GM23338 (cell line): ENCODE measurements around the gene AP5S1. TPM values are rescaled to one million over a fixed set of nuclear protein-coding genes. Genes with fewer than 3 reads are reported as not detected.

Source experiments
- ATAC-seq: fragments of 200-7000 bp; cut with Tn5 transposase; 3 replicates; pipeline ENCODE4 v1.9.1; 2020
- DNase-seq: peaks from one replicate; pipeline ENCODE4 v3.0.0-alpha.2; 2015; ENCODE audit warnings: low spot score
- H2AFZ ChIP-seq: fragments of 200-600 bp; sonication (generic); 2 replicates; pipeline ENCODE4 v1.8.0; 2016; ENCODE audit warnings: antibody characterized with exemption, mild to moderate bottlenecking, moderate library complexity
- H3F3A ChIP-seq: fragments of 200-600 bp; sonication (generic); replicated peaks from 2 replicates; pipeline ENCODE4 v1.8.0; 2017; ENCODE audit warnings: antibody characterized with exemption, mixed run types, low read depth
- H3K27ac ChIP-seq: fragments of 200-600 bp; sonication (generic); 2 replicates; pipeline ENCODE4 v1.6.1; 2016; ENCODE audit warnings: low read depth
- H3K27me3 ChIP-seq: fragments of 200-600 bp; sonication (generic); 2 replicates; pipeline ENCODE4 v1.8.0; 2016; ENCODE audit warnings: mild to moderate bottlenecking, mixed run types, moderate library complexity; ENCODE audit not compliant: insufficient read depth
- H3K36me3 ChIP-seq: fragments of 200-600 bp; sonication (generic); 2 replicates; pipeline ENCODE4 v1.8.0; 2016; ENCODE audit warnings: mild to moderate bottlenecking; ENCODE audit not compliant: insufficient read depth
- H3K4me1 ChIP-seq: fragments of 200-600 bp; sonication (generic); 2 replicates; pipeline ENCODE4 v1.8.0; 2016; ENCODE audit warnings: mild to moderate bottlenecking, moderate library complexity; ENCODE audit not compliant: insufficient read depth
- H3K4me2 ChIP-seq: fragments of 200-600 bp; sonication (generic); 2 replicates; pipeline ENCODE4 v1.7.1; 2017; ENCODE audit warnings: mixed run types
- H3K4me3 ChIP-seq: fragments of 200-600 bp; sonication (generic); 2 replicates; pipeline ENCODE4 v1.6.1; 2016; ENCODE audit warnings: mixed run types
- H3K79me2 ChIP-seq: fragments of 200-600 bp; sonication (generic); replicated peaks from 2 replicates; pipeline ENCODE4 v1.8.0; 2017; ENCODE audit warnings: mild to moderate bottlenecking; ENCODE audit not compliant: insufficient read depth
- H3K9me2 ChIP-seq: fragments of 200-600 bp; sonication (generic); 2 replicates; pipeline ENCODE4 v1.8.0; 2017; ENCODE audit not compliant: insufficient read depth
- H4K20me1 ChIP-seq: fragments of 200-600 bp; sonication (generic); replicated peaks from 2 replicates; pipeline ENCODE4 v1.8.0; 2017; ENCODE audit warnings: mild to moderate bottlenecking; ENCODE audit not compliant: insufficient read depth
- H3K27ac Mint-ChIP-seq: 2 replicates; pipeline ENCODE4 v1.8.0; 2020; ENCODE audit warnings: inconsistent platforms, mild to moderate bottlenecking, moderate library complexity, mixed read lengths
- H3K27me3 Mint-ChIP-seq: 3 replicates; pipeline ENCODE4 v1.8.0; 2022; ENCODE audit warnings: low read depth, mild to moderate bottlenecking, moderate library complexity, mixed read lengths, inconsistent platforms; ENCODE audit not compliant: insufficient read depth, poor library complexity
- H3K36me3 Mint-ChIP-seq: 3 replicates; pipeline ENCODE4 v1.8.0; 2021; ENCODE audit warnings: low read depth, mild to moderate bottlenecking, inconsistent platforms, moderate library complexity, mixed read lengths
- H3K4me1 Mint-ChIP-seq: 3 replicates; pipeline ENCODE4 v1.8.0; 2020; ENCODE audit warnings: mild to moderate bottlenecking, inconsistent platforms, mixed read lengths
- H3K4me3 Mint-ChIP-seq: 3 replicates; pipeline ENCODE4 v1.8.0; 2021; ENCODE audit warnings: moderate library complexity, mild to moderate bottlenecking, inconsistent platforms, mixed read lengths
- H3K9me3 Mint-ChIP-seq: 3 replicates; pipeline ENCODE4 v1.8.0; 2020; ENCODE audit warnings: moderate library complexity, mild to moderate bottlenecking, inconsistent platforms, mixed read lengths
- CREB1 ChIP-seq: fragments of 250-450 bp; sonication (Bioruptor Pico); IDR thresholded peaks from 2 replicates; pipeline ENCODE4 v1.5.0; 2020; ENCODE audit warnings: low read depth, mild to moderate bottlenecking, moderate library complexity
- EZH2 ChIP-seq: fragments of 200-600 bp; sonication (generic); IDR thresholded peaks from one replicate; pipeline ENCODE4 v1.8.0; 2017; ENCODE audit warnings: antibody characterized with exemption, mild to moderate bottlenecking, low read depth; ENCODE audit not compliant: unreplicated experiment
- JUNB ChIP-seq: IDR thresholded peaks from one replicate; pipeline ENCODE4 v1.6.1; 2016; ENCODE audit warnings: antibody characterized with exemption; ENCODE audit not compliant: unreplicated experiment
- ZNF114 ChIP-seq: fragments of 250-450 bp; sonication (Bioruptor Pico); IDR thresholded peaks from 2 replicates; pipeline ENCODE4 v1.5.0; 2020; ENCODE audit warnings: mild to moderate bottlenecking, moderate library complexity
- ZNF331 ChIP-seq: fragments of 250-450 bp; sonication (Bioruptor Pico); IDR thresholded peaks from 2 replicates; pipeline ENCODE4 v1.5.0; 2020; ENCODE audit warnings: low read depth, mild to moderate bottlenecking, moderate library complexity
- polyA plus RNA-seq: library from polyadenylated mRNA; unstranded; fragments of >200 nt; fragmentation: Nextera tagmentation; extraction: Ambion mirVana; gene quantifications from 2 replicates; pipeline ENCODE4 v1.2.1, GENCODE V29; 2016
- total RNA-seq: library from RNA; depleted of rRNA; stranded (reverse); fragments of >200 nt; shearing (Covaris generic); gene quantifications from 2 replicates; pipeline ENCODE4 v1.2.3, GENCODE V29; 2014
- TF ChIP-seq, protein P1 (sequence below): IDR thresholded peaks from one replicate; pipeline ENCODE4 v1.6.1; 2018; ENCODE audit warnings: antibody characterized with exemption; ENCODE audit not compliant: unreplicated experiment
- TF ChIP-seq, protein P2 (sequence below), 2 experiments: fragments of 200-600 bp in 1 of 2; sonication (generic) in 1 of 2; conservative IDR thresholded peaks; 2 replicates each; pipeline versions ENCODE4 v1.5.1 to v1.6.1; 2016 to 2017; ENCODE audit warnings: antibody characterized with exemption in 2 of 2, low read depth in 2 of 2, mild to moderate bottlenecking in 2 of 2, moderate library complexity in 1 of 2
- TF ChIP-seq, protein P3 (sequence below): fragments of 250-450 bp; sonication (Bioruptor Pico); IDR thresholded peaks from 2 replicates; pipeline ENCODE4 v1.5.0; 2020; ENCODE audit warnings: mild to moderate bottlenecking, moderate library complexity

AP5S1 gene
- total and polyA plus RNA-seq, 2 experiments from 2014 or later = 1.8 to 2.8 TPM

DNA sequence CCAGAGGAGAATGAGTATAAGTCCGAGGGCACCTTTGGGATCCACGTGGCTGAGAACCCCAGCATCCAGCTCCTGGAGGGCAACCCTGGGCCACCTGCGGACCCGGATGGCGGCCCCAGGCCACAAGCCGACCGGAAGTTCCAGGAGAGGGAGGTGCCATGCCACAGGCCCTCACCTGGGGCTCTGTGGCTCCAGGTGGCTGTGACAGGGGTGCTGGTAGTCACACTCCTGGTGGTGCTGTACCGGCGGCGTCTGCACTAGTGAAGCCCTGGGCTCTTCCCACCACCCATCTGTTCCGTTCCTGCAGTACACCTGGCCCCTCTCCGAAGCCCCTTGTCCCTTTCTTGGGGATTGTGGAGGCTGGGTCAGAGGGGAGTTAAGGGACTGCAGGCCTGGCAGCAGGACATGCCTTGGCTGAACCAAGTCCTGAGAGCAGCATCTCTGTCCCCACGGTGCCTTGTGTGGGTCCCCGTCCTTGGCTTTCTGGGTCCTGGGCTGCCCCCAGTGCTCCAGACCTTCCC lies 45.6 kb downstream of the AP5S1 start:
- Histone ChIP-seq H3K36me3 (peaks cover 7% of the 10 kb centered on the region), H3K9me2 (no peaks in the 10 kb centered on the region), H3K4me3 (no peak overlapping the region), H4K20me1 (no peaks in the 10 kb centered on the region; the same call in 1 of the 2 replicates), H3F3A (no peaks in the 10 kb centered on the region), H2AFZ (no peak overlapping the region), H3K27ac (no peak overlapping the region), H3K27me3 (no peaks in the 10 kb centered on the region), H3K4me2 (no peak overlapping the region), H3K79me2 (no peaks in the 10 kb centered on the region), H3K4me1 (no peaks in the 10 kb centered on the region)
- H3K4me1 Mint-ChIP-seq = no peaks in the 10 kb centered on the region
- no peak overlapping the region for H3K4me3 Mint-ChIP-seq
- DNase-seq (no peak), ATAC-seq (no peak)
- TF ChIP-seq ZNF331 (CRISPR knock-in tag) = no peak
- no peak for TF ChIP-seq JUNB
- TF ChIP-seq EZH2 = no peak
- TF ChIP-seq, protein P1, sequence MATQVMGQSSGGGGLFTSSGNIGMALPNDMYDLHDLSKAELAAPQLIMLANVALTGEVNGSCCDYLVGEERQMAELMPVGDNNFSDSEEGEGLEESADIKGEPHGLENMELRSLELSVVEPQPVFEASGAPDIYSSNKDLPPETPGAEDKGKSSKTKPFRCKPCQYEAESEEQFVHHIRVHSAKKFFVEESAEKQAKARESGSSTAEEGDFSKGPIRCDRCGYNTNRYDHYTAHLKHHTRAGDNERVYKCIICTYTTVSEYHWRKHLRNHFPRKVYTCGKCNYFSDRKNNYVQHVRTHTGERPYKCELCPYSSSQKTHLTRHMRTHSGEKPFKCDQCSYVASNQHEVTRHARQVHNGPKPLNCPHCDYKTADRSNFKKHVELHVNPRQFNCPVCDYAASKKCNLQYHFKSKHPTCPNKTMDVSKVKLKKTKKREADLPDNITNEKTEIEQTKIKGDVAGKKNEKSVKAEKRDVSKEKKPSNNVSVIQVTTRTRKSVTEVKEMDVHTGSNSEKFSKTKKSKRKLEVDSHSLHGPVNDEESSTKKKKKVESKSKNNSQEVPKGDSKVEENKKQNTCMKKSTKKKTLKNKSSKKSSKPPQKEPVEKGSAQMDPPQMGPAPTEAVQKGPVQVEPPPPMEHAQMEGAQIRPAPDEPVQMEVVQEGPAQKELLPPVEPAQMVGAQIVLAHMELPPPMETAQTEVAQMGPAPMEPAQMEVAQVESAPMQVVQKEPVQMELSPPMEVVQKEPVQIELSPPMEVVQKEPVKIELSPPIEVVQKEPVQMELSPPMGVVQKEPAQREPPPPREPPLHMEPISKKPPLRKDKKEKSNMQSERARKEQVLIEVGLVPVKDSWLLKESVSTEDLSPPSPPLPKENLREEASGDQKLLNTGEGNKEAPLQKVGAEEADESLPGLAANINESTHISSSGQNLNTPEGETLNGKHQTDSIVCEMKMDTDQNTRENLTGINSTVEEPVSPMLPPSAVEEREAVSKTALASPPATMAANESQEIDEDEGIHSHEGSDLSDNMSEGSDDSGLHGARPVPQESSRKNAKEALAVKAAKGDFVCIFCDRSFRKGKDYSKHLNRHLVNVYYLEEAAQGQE = no peak
- TF ChIP-seq ZNF114 (CRISPR knock-in tag) = no peak
- TF ChIP-seq, protein P2, sequence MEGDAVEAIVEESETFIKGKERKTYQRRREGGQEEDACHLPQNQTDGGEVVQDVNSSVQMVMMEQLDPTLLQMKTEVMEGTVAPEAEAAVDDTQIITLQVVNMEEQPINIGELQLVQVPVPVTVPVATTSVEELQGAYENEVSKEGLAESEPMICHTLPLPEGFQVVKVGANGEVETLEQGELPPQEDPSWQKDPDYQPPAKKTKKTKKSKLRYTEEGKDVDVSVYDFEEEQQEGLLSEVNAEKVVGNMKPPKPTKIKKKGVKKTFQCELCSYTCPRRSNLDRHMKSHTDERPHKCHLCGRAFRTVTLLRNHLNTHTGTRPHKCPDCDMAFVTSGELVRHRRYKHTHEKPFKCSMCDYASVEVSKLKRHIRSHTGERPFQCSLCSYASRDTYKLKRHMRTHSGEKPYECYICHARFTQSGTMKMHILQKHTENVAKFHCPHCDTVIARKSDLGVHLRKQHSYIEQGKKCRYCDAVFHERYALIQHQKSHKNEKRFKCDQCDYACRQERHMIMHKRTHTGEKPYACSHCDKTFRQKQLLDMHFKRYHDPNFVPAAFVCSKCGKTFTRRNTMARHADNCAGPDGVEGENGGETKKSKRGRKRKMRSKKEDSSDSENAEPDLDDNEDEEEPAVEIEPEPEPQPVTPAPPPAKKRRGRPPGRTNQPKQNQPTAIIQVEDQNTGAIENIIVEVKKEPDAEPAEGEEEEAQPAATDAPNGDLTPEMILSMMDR (conservative IDR thresholded peaks at IDR 0.05; ENCODE audit: low read depth in 2 of 2) = no peak
- TF ChIP-seq, protein P3, sequence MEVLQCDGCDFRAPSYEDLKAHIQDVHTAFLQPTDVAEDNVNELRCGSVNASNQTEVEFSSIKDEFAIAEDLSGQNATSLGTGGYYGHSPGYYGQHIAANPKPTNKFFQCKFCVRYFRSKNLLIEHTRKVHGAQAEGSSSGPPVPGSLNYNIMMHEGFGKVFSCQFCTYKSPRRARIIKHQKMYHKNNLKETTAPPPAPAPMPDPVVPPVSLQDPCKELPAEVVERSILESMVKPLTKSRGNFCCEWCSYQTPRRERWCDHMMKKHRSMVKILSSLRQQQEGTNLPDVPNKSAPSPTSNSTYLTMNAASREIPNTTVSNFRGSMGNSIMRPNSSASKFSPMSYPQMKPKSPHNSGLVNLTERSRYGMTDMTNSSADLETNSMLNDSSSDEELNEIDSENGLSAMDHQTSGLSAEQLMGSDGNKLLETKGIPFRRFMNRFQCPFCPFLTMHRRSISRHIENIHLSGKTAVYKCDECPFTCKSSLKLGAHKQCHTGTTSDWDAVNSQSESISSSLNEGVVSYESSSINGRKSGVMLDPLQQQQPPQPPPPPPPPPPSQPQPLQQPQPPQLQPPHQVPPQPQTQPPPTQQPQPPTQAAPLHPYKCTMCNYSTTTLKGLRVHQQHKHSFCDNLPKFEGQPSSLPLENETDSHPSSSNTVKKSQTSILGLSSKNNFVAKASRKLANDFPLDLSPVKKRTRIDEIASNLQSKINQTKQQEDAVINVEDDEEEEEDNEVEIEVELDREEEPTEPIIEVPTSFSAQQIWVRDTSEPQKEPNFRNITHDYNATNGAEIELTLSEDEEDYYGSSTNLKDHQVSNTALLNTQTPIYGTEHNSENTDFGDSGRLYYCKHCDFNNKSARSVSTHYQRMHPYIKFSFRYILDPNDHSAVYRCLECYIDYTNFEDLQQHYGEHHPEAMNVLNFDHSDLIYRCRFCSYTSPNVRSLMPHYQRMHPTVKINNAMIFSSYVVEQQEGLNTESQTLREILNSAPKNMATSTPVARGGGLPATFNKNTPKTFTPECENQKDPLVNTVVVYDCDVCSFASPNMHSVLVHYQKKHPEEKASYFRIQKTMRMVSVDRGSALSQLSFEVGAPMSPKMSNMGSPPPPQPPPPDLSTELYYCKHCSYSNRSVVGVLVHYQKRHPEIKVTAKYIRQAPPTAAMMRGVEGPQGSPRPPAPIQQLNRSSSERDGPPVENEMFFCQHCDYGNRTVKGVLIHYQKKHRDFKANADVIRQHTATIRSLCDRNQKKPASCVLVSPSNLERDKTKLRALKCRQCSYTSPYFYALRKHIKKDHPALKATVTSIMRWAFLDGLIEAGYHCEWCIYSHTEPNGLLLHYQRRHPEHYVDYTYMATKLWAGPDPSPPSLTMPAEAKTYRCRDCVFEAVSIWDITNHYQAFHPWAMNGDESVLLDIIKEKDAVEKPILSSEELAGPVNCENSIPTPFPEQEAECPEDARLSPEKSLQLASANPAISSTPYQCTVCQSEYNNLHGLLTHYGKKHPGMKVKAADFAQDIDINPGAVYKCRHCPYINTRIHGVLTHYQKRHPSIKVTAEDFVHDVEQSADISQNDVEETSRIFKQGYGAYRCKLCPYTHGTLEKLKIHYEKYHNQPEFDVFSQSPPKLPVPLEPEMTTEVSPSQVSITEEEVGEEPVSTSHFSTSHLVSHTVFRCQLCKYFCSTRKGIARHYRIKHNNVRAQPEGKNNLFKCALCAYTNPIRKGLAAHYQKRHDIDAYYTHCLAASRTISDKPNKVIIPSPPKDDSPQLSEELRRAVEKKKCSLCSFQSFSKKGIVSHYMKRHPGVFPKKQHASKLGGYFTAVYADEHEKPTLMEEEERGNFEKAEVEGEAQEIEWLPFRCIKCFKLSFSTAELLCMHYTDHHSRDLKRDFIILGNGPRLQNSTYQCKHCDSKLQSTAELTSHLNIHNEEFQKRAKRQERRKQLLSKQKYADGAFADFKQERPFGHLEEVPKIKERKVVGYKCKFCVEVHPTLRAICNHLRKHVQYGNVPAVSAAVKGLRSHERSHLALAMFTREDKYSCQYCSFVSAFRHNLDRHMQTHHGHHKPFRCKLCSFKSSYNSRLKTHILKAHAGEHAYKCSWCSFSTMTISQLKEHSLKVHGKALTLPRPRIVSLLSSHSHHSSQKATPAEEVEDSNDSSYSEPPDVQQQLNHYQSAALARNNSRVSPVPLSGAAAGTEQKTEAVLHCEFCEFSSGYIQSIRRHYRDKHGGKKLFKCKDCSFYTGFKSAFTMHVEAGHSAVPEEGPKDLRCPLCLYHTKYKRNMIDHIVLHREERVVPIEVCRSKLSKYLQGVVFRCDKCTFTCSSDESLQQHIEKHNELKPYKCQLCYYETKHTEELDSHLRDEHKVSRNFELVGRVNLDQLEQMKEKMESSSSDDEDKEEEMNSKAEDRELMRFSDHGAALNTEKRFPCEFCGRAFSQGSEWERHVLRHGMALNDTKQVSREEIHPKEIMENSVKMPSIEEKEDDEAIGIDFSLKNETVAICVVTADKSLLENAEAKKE (CRISPR knock-in tag) = no peak
- no peak for TF ChIP-seq CREB1 (CRISPR knock-in tag)
- peaks cover 14% of the 10 kb centered on the region for H3K27me3 Mint-ChIP-seq
- H3K36me3 Mint-ChIP-seq = peaks cover 43% of the 10 kb centered on the region
- peaks cover 13% of the 10 kb centered on the region; the same call in 2 of the 3 replicates for H3K9me3 Mint-ChIP-seq
- no peak overlapping the region for H3K27ac Mint-ChIP-seq
